UCSD-AML1 (cell line): ENCODE data around the gene ATP5F1D.

Experiments used
- DNase-seq: peaks from one replicate; lab custom pipeline; 2025; ENCODE audit not compliant: unreplicated experiment; lab: John Stamatoyannopoulos, UW

Gene ATP5F1D

DNA sequence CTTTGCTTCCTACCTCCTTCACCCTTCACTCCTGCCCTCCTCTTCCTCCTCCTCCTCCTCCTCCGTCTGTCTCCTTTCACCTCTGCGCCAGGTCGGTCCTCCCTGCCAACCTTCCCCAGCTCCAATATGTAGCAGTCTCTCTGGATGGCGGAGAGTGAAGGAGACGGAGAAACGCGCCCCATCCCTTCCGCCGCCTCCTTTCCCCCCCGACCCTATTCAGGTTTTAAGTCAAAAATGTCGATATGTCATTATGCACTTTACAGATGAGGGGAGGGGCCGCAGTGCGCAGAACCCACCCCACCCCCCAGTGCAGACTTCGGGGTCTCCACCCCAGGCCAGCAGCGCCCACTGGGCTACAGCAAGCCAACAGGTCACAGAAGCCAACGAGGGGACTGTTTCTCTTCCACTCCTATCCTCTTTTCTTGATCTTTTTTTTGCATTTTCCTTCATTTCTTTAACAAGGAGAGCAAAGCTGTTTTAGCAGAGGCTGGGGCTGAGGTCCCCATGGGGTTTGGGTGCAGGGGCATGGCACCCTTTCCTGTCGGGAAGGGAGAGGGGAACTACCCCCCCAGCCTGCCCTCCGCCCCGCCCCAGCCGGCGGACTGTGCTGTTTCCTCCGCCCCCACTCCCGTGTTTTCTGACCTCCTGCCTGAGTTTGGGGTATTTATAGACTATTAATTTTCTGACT lies 16.1 kb downstream of the ATP5F1D start:
- DNase-seq, result no peak

DNA sequence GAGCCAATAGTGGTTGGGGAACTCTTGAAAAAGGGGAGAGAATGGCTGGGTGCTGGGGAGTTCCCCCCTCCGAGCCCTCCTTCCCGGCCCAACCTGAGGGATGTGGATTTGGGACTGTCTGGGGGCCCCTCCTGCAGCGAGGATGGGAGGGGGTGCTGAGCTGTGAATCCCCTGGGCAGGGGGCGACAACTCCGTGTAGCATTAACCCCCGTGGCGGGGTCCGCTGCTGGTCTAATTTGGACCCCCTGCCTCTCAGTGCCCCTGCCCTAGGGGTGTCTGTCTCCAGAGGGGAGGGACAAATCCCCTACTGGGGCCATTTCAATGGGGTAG lies 16.6 kb downstream of the ATP5F1D start:
- DNase-seq, result no peak

DNA sequence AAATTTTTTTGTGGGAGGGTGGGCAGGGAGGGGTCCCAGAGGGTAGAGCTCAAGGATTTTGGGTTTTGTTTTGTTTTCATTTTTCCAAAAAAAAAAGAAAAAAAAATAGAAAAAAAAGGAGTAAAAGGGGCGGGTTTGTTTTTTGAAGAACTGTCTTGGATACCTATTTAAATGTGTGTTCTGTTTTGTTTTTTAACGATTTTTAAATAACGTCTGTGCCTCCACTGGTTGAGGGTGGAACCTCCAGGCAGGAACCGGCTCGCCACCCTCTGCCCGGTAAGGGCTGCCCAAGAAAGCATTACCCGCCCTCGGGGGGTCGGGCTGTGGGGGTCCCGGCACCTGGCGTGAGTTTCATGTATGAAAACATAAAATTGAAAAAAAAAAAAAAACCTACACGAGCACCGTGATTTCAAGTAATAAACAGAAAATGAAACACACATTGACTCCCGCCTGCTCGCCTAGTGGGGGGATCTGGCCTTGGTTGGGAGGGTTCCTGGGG lies 17.2 kb downstream of the ATP5F1D start:
- DNase-seq, result no peak

DNA sequence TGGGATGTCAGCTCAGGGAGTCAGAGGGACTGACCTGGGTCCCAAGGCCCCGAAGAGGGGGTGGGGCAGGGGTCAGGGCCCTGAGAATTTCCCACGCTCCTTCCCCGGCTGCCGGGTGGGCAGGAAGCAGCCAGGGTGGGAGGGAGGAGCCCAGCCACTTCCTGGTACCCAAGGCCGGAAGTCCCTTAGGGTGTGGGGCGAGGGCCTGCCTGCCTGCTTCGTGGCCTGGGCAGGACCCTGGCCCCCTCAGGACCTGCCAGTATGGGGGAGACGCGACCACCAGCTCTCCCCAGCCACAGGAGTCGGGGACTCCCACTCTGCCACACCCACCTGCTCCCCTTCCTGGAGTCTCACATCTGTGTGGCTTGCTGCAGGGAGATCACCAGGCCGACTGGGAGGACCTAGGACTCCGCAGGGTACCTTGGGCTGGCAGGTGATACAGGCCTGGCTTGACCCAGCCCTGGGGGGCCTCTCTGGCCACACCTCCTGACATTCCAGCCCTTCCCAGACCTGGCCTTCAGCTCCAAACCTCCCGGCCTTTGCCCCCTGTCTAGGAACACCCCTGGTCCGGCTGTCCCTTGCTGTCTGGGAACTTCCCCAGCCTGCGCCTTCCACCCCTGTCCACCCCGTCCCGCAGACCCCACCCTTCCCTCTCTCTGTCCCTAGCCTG lies 17.8 kb downstream of the ATP5F1D start:
- peak; percentile 84 for DNase-seq

DNA sequence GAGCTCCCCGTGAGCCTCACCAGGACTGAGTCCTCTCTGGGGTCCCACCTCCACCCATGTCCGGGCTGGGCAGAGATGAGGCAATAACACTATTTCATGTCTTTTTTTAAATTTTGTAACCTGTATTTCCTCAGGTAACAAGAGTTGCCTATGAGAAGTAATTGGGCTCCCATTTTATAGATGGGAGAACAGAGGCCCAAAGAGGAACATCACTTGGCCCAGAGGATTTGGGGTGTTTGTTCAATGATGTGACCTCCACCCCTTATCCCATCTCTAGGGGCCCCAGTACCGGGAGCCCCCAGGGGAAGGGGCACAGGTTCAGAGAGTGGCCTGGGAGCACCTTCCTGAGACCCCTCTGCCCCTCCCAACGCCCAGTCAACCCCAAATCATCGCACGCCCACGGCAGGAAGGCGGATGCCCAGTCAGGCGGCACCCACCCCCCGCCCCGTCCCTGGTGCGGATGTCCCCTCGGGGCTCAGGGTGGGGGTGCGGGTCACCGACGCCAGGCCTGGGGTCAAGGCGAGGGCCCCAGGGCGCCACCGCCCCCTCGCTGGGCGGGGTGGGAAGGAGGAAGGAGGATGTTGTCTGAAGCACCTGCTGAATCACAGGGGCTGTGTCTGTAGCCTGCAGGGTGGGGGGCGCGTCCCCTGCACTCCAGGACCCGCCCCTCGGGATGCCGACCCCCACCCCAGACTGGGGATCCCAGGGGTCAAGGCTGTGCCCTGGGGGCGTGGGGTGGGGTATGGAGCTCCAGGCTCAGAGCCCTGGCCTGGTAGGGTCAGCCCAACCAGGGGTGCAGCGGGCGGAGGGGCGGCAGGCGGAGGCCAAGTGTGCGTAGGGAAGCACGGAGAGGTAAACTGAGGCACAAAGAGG lies 18.6 kb downstream of the ATP5F1D start:
- peak; percentile 50 for DNase-seq

DNA sequence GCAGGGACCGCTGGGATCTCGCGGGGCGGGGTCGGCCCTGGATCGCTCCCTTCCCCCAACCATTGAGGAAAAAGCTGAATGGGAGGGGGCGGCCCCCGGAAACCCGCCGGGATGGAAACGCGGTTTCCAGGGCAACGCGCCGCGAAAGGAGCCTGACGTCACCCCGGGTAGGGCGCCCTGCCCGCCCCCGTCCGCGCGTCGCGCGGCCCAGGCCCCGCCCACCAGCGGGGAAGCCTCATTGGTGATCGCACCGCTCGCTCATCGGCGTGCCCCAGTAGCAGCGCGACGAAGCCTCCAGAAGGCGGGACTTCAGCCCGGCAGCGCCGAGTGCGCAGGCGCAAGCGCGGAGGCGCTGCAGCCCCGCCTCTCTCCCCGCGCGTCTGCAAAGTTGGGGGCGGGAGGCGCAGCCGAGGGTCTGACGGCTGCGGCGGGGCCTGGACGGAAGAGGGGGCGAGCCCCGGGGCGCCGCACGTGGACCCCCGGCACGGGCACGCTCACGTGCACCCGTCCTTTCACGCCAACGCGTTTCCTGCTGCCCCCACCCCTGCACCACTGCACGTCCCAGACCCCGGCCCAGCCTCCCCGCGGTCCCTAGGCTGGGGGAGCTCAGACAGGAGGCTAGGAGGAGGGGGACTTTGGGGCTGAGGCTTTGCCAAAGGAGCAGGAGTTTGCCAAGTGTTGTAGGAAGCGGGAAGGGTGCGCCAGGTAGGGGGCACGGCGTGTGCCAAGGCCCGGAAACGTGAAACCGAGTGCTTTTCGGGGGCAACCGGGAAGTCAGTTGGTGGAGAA lies 19.4 kb downstream of the ATP5F1D start:
- DNase-seq, result peak; percentile 97

DNA sequence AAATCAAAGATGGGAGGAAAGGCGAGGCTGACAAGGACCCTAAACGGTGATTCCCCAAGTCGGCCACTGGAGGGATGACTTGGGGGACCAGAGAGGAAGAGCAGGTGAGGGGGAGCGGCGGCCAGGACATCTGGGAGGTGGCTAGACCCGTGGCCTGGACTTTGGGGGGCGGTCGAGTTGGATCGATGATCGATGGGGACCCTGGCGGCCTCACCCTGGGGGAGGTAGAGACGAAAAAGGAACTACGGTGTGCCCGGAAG lies 19.9 kb downstream of the ATP5F1D start:
- DNase-seq, result peak; percentile 54

DNA sequence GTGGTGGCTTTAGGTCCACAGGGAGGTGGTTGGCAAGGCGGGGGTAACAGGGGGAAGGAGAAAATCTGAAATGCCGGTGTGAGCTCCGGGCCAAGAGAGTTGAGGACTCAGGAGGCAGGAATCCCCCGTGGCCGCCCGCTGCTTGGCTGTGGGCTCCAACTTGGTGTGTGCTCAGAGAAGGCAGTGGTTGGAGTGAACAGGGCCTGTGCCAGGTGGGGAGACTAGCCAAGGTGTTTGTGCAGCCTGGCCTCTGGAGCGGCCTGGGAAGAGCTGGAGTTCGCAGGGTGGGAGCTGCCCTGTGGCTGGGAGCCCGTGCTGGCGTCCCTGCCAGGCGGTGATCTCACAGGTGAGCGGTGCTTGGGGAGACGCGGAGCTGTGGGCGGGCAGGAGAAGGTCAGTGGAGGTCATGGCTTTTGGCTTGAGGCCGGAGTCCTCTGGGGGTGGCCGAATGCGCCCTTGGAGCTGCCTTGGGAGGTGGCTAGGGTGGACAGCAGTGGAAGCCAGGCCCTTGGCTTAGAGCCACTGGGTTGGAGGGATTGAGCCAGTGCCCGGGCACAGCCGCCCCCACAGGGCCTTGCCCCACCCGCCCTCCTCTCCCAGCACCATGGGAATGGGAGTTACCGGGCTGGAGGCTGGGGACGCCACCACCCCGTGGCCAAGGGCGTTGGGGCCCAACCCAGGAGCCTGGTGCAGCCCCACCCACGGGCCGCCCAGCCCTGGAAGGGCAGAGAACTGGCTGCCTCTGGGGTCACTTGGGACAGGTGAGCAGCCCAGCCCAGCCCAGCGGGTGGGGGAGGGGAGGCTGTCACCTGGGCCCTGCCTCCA lies 20.5 kb downstream of the ATP5F1D start:
- no peak for DNase-seq

DNA sequence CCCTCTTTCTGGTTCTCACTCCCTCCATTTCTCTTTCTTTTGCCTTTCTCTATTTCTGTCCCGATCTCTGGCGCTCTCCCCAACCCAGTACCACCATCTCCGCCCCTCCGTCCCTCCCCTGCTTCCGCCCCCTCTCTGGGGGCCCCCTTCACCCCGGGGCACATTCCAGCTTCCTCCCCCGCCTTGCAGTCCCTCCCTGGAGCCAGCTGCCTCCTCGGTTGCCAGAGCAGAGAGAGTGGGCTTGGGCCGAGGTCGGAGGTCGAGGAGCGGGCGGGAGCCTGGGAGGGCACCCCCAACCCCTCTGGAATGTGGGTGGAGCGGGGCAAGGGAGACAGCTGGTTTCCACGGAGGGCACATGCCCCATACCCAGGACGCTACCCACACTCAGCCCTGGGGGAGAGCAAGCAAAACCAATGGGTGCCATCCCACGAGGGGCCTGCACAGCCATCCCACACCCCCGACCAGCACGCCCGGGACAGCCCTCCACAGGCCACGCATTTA lies 21.1 kb downstream of the ATP5F1D start:
- DNase-seq, result no peak

DNA sequence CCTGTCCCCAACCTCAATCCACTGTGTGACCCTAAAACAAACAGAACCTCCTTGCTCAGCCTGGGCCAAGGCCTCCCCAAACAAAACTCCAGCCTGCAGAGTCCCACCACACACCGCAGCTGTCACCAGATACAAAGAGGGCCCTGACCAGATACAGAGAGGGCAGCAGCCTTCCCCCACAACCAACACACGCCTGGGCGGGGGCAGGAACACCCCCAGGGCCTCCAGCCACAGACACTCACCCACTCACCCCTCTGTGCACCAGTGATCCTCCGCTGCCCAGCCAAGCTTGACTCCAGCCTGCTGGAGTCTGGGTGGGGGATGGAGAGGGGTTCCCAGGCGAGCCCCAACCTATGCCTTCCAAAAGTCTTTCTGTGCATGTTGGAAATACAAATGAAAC lies 21.6 kb downstream of the ATP5F1D start:
- no peak for DNase-seq

DNA sequence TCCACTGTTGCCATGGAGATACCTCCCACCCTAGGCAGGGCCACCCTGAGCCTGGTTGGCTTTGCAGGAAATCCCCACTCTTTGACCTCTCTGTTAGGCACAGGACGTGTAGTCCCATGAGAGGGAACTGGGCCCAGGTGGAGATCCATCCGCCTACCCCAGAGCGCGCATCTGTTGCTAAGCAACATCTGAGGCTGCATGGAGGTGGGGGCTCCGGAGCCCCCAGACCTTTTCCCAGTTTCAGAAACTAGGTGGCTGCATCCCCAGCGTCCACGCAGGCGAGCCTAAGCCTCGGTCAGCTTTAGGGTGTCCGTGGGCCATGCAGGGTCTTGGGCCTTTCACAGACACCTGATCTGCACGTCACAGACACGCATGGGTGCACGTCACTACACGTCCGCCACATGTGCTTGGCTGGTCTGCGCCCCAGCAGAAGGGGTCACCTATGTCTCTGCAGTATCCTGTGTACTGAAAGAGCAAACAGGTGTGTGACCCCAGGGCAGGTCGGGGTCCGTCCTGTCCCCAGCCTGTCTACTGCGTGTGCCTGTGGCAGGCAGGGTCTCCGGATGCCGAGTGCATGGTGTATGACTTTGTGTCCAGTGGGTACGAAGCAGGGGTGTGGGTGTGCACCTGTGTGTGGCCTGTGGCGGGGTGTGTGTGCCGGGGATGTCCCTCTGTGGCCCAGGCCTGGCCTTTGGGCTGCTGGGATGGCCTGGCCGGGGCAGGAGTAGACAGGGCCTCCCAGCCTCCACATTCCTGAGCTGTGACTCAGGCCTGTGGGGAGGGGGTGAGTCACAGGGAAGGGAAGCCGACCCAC lies 23.5 kb downstream of the ATP5F1D start:
- no peak for DNase-seq

DNA sequence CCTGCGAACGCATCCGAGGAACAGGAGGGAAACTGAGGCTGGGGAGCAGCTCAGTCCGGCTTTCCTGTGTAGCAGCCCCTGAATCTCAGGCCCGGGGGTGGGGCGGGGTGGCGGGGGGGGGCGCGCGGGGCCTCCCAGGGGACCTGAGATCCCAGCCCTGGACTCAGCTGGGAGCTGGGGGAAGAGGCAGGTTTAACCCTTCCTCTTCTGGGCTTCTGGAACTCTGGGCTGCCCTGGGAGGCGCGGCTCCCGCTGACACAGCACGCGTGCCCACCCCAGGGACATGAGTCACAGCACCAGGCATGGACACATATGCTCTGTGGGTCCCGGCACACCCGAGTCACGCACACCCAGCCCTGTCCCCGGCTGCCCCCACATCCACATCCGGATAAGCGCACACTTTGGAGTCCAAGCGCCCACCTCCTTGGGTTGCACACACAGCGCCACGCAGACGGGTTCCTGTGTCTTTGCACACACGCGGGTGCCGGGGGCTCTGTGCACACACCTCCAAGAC lies 24.1 kb downstream of the ATP5F1D start:
- DNase-seq, result peak; percentile 58

DNA sequence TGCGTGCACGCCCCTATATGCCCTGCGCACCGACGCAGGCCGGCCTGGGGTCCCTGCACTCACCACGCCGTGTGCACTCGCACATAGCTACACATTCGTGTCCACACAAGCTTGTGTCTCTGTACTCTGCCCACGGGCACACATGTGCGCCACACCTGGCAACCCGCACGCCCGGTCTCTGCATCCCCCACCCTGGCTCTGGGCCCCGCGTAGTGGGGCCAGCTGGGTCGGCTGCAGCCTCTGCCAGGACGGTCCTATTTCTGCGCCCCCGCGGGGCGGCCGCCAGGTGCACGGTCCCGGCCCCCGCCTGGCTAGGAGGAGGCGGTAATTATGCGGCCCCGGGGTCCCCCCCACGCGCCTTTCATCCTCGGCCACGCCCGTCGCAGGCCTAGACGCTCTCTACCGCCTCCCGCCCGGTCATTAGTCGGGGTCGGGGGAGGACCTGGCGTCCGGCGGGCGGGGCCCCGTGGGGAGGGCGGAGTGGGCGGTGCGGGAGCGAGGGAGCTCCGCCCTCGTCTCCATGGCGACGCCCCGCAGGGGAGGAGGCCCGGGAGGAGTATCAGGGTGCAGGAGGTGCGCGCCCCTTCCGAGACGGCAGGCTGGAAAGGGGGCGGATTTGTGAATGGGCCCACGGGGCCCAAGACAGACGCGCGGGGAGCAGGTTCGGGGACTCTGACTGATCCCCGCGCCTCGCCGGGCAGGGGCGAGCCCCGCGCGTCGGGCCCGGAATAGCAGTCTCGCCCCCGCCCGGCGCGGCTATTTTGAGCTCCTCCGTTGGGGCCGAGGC lies 24.8 kb downstream of the ATP5F1D start:
- peak; percentile 89 for DNase-seq

DNA sequence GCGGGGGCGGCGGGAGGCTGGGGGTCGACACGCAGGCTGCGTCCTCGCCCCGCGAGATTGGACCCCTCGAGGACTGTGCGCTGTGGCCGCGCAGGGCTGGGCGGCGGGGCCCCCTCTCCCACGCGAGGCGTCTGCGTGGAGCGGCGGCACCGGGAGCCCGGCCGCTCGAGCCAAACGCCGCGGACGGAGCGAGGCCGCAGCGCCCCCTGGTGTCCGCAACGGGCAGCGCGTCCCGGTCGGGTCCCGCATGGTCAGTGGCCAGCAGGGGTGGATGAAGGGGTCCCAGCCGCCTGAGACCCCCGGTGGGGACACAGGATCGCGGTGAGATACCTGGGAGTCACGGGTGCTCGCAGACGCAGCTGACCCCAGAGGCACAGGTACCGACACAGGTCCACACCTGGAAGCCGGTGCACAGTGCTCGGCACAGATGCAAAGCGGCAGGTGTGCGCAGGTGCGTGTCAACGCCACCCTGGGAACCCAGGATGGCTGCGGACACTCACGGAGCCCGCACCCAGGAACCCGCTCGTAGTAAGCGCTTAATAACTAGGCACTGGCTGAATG lies 25.4 kb downstream of the ATP5F1D start:
- peak; percentile 77 for DNase-seq

DNA sequence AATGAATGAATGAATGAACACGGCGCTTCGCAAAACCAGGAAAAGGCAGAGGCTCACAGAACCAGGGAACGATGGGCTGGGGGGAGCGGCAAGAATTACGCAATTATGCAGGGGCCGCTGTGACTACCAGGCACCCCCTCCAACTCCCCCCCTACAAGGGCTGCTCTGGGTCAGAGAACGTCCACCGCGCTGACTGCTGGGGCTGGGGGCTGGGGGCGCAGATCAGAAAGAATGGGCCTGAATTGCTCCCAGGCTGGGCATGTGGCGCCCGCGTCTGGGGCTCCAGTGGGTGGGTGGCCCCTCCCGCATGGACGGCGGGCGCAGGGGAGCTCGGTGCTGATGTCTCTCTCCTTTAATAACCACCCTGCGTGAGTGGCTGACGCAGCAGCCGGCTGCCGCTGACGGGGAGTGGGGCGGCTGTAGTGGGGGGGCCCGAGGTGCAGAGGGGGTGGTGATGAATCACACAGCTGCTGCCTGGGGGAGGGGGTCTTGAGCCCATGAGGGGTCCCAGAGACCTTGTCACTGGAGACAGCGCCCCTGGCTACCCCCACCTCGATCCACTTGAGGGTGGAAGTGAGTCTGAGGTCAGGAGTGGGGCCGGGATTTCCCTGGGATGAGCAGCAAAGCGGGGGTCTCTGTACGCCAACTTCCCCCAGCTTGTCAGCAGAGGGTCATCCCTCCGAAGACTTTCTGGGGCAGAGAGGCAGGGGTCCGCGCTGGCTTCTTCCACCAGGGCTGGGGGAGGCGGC lies 26.1 kb downstream of the ATP5F1D start:
- no peak for DNase-seq

DNA sequence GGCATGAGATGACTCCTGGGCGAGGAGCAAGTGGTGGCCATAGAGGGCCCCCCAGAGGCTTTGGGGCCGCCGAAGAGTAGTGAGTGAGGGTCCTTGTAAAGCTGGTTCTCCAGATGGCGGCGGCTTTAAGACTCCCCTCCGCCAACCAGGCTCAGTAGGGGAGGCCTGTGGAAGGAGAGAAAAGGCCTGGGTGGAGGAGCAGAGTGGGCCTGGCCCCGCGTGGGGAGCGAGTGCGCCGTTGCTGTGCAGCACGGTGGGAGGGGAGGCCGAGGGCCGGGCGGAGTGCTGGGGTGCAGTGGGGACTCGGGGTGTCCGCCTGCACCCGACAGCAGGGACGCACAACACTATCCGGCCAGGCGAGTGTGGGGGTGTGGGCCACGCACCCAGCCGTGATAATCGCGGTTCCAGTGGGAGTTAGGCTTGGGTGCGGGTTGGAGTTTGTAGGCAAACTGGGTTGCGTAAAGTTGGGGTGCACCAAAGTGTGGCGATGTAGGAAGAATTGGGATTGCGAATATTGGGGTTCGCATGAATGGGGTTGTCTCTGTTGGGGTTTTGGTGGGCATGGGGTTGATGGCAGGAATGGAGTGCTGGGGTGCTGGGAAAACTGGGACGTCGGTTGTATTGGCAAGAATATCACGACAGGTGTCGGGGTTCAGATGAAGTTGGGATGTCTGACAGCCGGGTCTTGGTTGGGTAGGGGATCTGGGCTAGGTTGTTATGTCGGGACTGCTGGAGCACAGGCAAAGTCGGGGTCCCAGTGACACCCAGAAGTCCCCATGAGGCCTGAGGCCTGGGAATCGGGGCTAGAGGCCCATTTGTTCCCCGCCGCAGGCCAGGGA lies 26.9 kb downstream of the ATP5F1D start:
- DNase-seq, result no peak
